GM12878 (cell line): Measurements from ENCODE around the gene MGMT. TPM values are rescaled to one million over a fixed set of nuclear protein-coding genes. Genes with fewer than 3 reads are reported as not detected.

Experiments
- ATAC-seq: fragments of 200-7000 bp; cut with Tn5 transposase; 3 replicates; pipeline ENCODE4 v1.9.1; 2020; ENCODE audit warnings: mild to moderate bottlenecking, moderate library complexity
- BruUV-seq: library from RNA; stranded (reverse); fragments of 400-500 nt; replicated peaks from 2 replicates; lab custom pipeline; 2021; lab: Mats Ljungman, UMichigan
- CTCF ChIA-PET: fragments of 300-600 bp; sonication (Branson Sonifier 250); formaldehyde crosslinking; extraction: SDS; loops from one replicate; lab custom pipeline; 2021; ENCODE audit warnings: inconsistent platforms; lab: Yijun Ruan, JAX
- POLR2A ChIA-PET: fragments of 350-600 bp; formaldehyde crosslinking; extraction: SDS; loops from one replicate; lab custom pipeline; 2021; ENCODE audit warnings: inconsistent platforms; lab: Charles Lee
- RAD21 ChIA-PET: fragments of 300-600 bp; sonication (Branson Sonifier 250); formaldehyde crosslinking; loops from one replicate; lab custom pipeline; 2023; ENCODE audit warnings: antibody characterized with exemption; ENCODE audit not compliant: unreplicated experiment; lab: Charles Lee
- SMC1A ChIA-PET: fragments of 300-600 bp; sonication (Branson Sonifier 250); formaldehyde crosslinking; loops from one replicate; lab custom pipeline; 2023; ENCODE audit not compliant: unreplicated experiment, uncharacterized antibody; lab: Charles Lee
- DNase-seq: peaks from one replicate; pipeline ENCODE4 v3.0.0-alpha.2; 2011; ENCODE audit warnings: low read depth, low spot score
- FAIRE-seq: peaks from 3 replicates; lab custom pipeline; 2011; peaks lifted over from hg19 to GRCh38; lab: Jason Lieb, UNC
- H2AFZ ChIP-seq: 2 replicates; pipeline ENCODE4 v1.6.0; 2011; ENCODE audit warnings: low read depth, low read length, control low read depth; ENCODE audit not compliant: control insufficient read depth
- H3K27ac ChIP-seq: 2 replicates; pipeline ENCODE4 v1.5.1; 2011; ENCODE audit warnings: control low read depth; ENCODE audit not compliant: control insufficient read depth, insufficient read depth
- H3K27me3 ChIP-seq, 2 experiments: replicated peaks in 1 of 2; 2 replicates each; pipeline versions ENCODE4 v1.6.0 to v1.6.1; 2011; ENCODE audit warnings: low read length in 1 of 2; ENCODE audit not compliant: control insufficient read depth in 2 of 2, insufficient read depth in 2 of 2
- H3K36me3 ChIP-seq, 2 experiments: 2 replicates each; pipeline ENCODE4 v1.5.1; 2011; ENCODE audit warnings: low read length in 1 of 2; ENCODE audit not compliant: control insufficient read depth in 2 of 2, insufficient read depth in 2 of 2
- H3K4me1 ChIP-seq: 2 replicates; pipeline ENCODE4 v1.6.1; 2011; ENCODE audit warnings: mild to moderate bottlenecking, low read length, moderate library complexity, mixed read lengths; ENCODE audit not compliant: control insufficient read depth, insufficient read depth
- H3K4me2 ChIP-seq: 2 replicates; pipeline ENCODE4 v1.6.0; 2011; ENCODE audit warnings: control low read depth; ENCODE audit not compliant: control insufficient read depth, insufficient read depth
- H3K4me3 ChIP-seq: fragments of 200-600 bp; sonication (generic); 2 replicates; pipeline ENCODE4 v1.5.1; 2016
- H3K79me2 ChIP-seq: 2 replicates; pipeline ENCODE4 v1.6.0; 2011; ENCODE audit warnings: low read length; ENCODE audit not compliant: control insufficient read depth, insufficient read depth
- H3K9ac ChIP-seq: 2 replicates; pipeline ENCODE4 v1.8.0; 2011; ENCODE audit warnings: low read length, control low read depth, mixed read lengths; ENCODE audit not compliant: control insufficient read depth, insufficient read depth
- H3K9me3 ChIP-seq: replicated peaks from 3 replicates; pipeline ENCODE4 v1.5.1; 2011; ENCODE audit warnings: mild to moderate bottlenecking, low read length; ENCODE audit not compliant: control insufficient read depth, insufficient read depth
- H4K20me1 ChIP-seq: 2 replicates; pipeline ENCODE4 v1.6.0; 2011; ENCODE audit not compliant: control insufficient read depth, insufficient read depth
- ATF2 ChIP-seq: IDR thresholded peaks from 2 replicates; pipeline ENCODE4 v1.6.1; 2012; ENCODE audit warnings: low read length, inconsistent platforms
- CBFB ChIP-seq: IDR thresholded peaks from 2 replicates; pipeline ENCODE4 v1.6.1; 2016; ENCODE audit warnings: antibody characterized with exemption, low read depth
- CEBPB ChIP-seq, 2 experiments: fragments of 150-350 bp in 1 of 2; IDR thresholded peaks; 2 replicates each; pipeline ENCODE4 v1.6.1; 2012 to 2014; ENCODE audit warnings: low read depth in 2 of 2, low read length in 2 of 2, borderline replicate concordance in 1 of 2, inconsistent platforms in 1 of 2
- MXI1 ChIP-seq: fragments of 150-350 bp; IDR thresholded peaks from 2 replicates; pipeline ENCODE4 v1.6.1; 2011; ENCODE audit warnings: low read depth, mild to moderate bottlenecking, inconsistent platforms, low read length, improper control_type of control experiment
- NR2F1 ChIP-seq: fragments of 450-650 bp; conservative IDR thresholded peaks from 2 replicates; pipeline ENCODE4 v1.6.1; 2017; ENCODE audit warnings: mild to moderate bottlenecking
- SMAD5 ChIP-seq: IDR thresholded peaks from 2 replicates; pipeline ENCODE4 v1.6.1; 2016; ENCODE audit warnings: antibody characterized with exemption, low read depth
- SPI1 ChIP-seq: IDR thresholded peaks from 2 replicates; pipeline ENCODE4 v1.6.1; 2011; ENCODE audit warnings: low read depth, mild to moderate bottlenecking, low read length, moderate library complexity, borderline replicate concordance; ENCODE audit not compliant: insufficient read depth
- ZBED1 ChIP-seq: IDR thresholded peaks from 2 replicates; pipeline ENCODE4 v1.6.1; 2016; ENCODE audit warnings: borderline replicate concordance
- ZNF384 ChIP-seq: IDR thresholded peaks from 2 replicates; pipeline ENCODE4 v1.6.1; 2012; ENCODE audit warnings: low read depth, mild to moderate bottlenecking, low read length, improper control_type of control experiment, borderline replicate concordance
- WGBS: methylation state at CpG from one replicate; pipeline ENCODE4 v1.1.6; 2016; ENCODE audit warnings: low lambda C conversion rate; ENCODE audit not compliant: insufficient replicate concordance, insufficient coverage; ENCODE audit errors: missing lambda C conversion rate; 5-methylcytosine and 5-hydroxymethylcytosine counted together
- in situ Hi-C: fragments of 300-500 bp; cut with MboI; formaldehyde crosslinking; loops from 9 replicates; pipeline ENCODE4 v1.14.3; 2018; ENCODE audit warnings: mixed read lengths
- intact Hi-C: fragments of 100-400 bp; cut with micrococcal nuclease; formaldehyde crosslinking; loops from one replicate; pipeline ENCODE4 v1.14.2; 2022; ENCODE audit not compliant: unreplicated experiment
- polyA plus RNA-seq, 11 experiments: library from polyadenylated mRNA; depleted of rRNA in 4 of 11; unstranded in 6 of 11; stranded (reverse) in 5 of 11; fragments of >200 nt; fragmentation: Nextera tagmentation in 4 of 11; fragmentation: Illumina TruSeq in 1 of 11; extraction: Ambion mirVana in 4 of 11; extraction: Trizol in 1 of 11; gene quantifications; 1 replicate in 1 of 11; 2 replicates in 10 of 11; pipeline versions ENCODE4 v1.2.1 to v1.2.3, GENCODE V29; 2011 to 2016; ENCODE audit warnings: inconsistent platforms in 2 of 11, missing spikeins in 2 of 11, low read depth in 1 of 11
- total RNA-seq, 4 experiments: library from RNA; depleted of rRNA in 3 of 4; stranded (reverse); fragments of >200 nt in 3 of 4; fragmentation: Illumina TruSeq in 1 of 4; extraction: Trizol in 1 of 4; gene quantifications; 2 replicates each; pipeline versions ENCODE4 v1.2.1 to v1.2.3, GENCODE V29; 2013 to 2021

Gene MGMT
- total and polyA plus RNA-seq, 10 of the 15 experiments (the other 5 are each of a cell fraction or from before 2014, with no cell fraction given): 0.16 to 24.2 (median 13.3) TPM

- no peak overlapping the region for H2AFZ ChIP-seq
- no peak for ATAC-seq
- BruUV-seq: no TSS peak
- no peaks in the 10 kb centered on the region for H3K36me3 ChIP-seq
- no peaks in the 10 kb centered on the region for H3K27me3 ChIP-seq
- in situ Hi-C loops (no loop called here), intact Hi-C loops (no loop called here)
- ChIA-PET CTCF (no interaction called here), POLR2A (no interaction called here), RAD21 (no interaction called here), SMC1A (no interaction called here)
- no peaks in the 10 kb centered on the region for H3K79me2 ChIP-seq
- H3K27ac ChIP-seq: no peak overlapping the region
- whole genome bisulfite sequencing: 90% methylated on average over 17 of the region's 17 CpGs
- FAIRE-seq: no peak
- DNase-seq: no peak
- H3K9ac ChIP-seq: no peak overlapping the region
- H4K20me1 ChIP-seq: no peaks in the 10 kb centered on the region
- H3K4me1 ChIP-seq: no peaks in the 10 kb centered on the region
- H3K4me3 ChIP-seq: no peak overlapping the region
- H3K9me3 ChIP-seq: peaks cover 4% of the 10 kb centered on the region; the same call in 2 of the 3 replicates
- TF ChIP-seq CEBPB (IDR thresholded peaks at IDR 0.05; ENCODE audit: borderline replicate concordance in 1 of 2, low read depth in 2 of 2, low read length in 2 of 2) (no peak), CBFB (no peak), MXI1 (no peak), ATF2 (no peak), ZBED1 (no peak)
- no peak overlapping the region for H3K4me2 ChIP-seq
These were observed 208.2 kb downstream of the MGMT start for GRCh38 chr10:129675027-129675769.

GRCh38 chr10:129676014-129676413 lies 209.0 kb downstream of the MGMT start:
- ChIA-PET POLR2A (no interaction called here), RAD21 (no interaction called here), CTCF (no interaction called here), SMC1A (no interaction called here)
- H2AFZ ChIP-seq: no peak overlapping the region
- no peaks in the 10 kb centered on the region for H3K79me2 ChIP-seq
- no peak overlapping the region for H3K4me2 ChIP-seq
- in situ Hi-C loops (no loop called here), intact Hi-C loops (no loop called here)
- no peaks in the 10 kb centered on the region for H3K27me3 ChIP-seq
- no peak overlapping the region for H3K9ac ChIP-seq
- H3K36me3 ChIP-seq: no peaks in the 10 kb centered on the region
- H3K9me3 ChIP-seq: peaks cover 4% of the 10 kb centered on the region; the same call in 2 of the 3 replicates
- no peak for FAIRE-seq
- no peak for DNase-seq
- 24% methylated on average over 11 of the region's 12 CpGs for WGBS
- no peaks in the 10 kb centered on the region for H3K4me1 ChIP-seq
- no peak for ATAC-seq
- peak; percentile 8; the same call in 1 of the 2 replicates for TF ChIP-seq SPI1
- TF ChIP-seq SMAD5: no peak
- TF ChIP-seq ZNF384: no peak
- TF ChIP-seq NR2F1: no peak
- no TSS peak for BruUV-seq
- no peak overlapping the region for H3K27ac ChIP-seq
- H4K20me1 ChIP-seq: no peaks in the 10 kb centered on the region
- H3K4me3 ChIP-seq: no peak overlapping the region
